WERI-Rb-1 (cell line): Measurements from ENCODE around the gene CCDC154.

ENCODE experiments used
- DNase-seq: peaks from one replicate; pipeline ENCODE4 v3.0.0-alpha.2; 2020
- H3K27ac ChIP-seq: fragments of 250-450 bp; sonication (Bioruptor Pico); 2 replicates; pipeline ENCODE4 v1.5.1; 2020; ENCODE audit warnings: mild to moderate bottlenecking, moderate library complexity
- H3K27me3 ChIP-seq: fragments of 250-450 bp; sonication (Bioruptor Pico); 2 replicates; pipeline ENCODE4 v1.5.1; 2021; ENCODE audit warnings: mild to moderate bottlenecking, low read depth, moderate library complexity; ENCODE audit not compliant: insufficient read depth, severe bottlenecking
- H3K36me3 ChIP-seq: fragments of 250-450 bp; sonication (Bioruptor Pico); 2 replicates; pipeline ENCODE4 v1.5.1; 2020; ENCODE audit warnings: mild to moderate bottlenecking, moderate library complexity
- H3K4me3 ChIP-seq: 2 replicates; pipeline ENCODE4 v1.5.1; 2011; ENCODE audit warnings: low read depth, mild to moderate bottlenecking, control low read depth, low read length
- H3K9me3 ChIP-seq: fragments of 250-450 bp; sonication (Bioruptor Pico); 2 replicates; pipeline ENCODE4 v1.5.1; 2021; ENCODE audit warnings: mild to moderate bottlenecking, moderate library complexity; ENCODE audit not compliant: severe bottlenecking
- CTCF ChIP-seq: IDR thresholded peaks from 2 replicates; pipeline ENCODE4 v1.5.1; 2011; ENCODE audit warnings: low read depth, mild to moderate bottlenecking, control low read depth, inconsistent platforms, low read length

The CCDC154 gene

DNA sequence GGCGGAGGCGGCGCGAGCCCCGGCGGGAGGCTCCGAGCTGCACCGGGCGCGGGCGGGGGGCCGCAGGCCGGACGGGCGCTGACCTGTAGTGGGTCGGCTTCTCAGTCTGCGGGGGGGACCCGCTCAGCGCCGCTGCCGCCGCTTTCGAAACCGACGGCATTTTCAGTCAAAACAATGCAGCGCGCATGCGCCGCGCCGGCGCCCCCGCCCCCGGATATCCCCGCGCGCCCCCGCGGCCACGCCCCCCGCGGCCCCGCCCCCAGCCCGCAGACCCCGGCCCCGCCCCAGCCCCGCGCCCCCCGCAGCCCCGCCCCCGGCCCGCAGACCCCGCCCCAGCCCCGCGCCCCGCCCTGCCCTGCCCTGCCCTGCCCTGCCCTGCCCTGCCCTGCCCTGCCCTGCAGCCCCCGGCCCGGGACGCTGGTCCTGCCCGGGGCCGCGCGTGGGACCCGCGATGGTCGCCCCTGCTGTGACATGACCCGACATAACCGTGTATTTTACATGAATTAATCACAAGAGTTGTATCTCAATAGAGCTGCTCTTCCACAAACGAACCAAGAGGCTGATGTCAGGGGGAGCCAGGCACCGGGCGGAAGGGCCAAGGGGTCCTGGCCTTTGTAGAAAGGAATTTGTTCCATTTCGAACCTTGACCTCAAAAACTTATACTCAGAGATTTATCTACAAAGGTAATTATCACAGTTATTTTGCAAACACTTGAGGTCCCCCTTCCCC lies 29.7 kb downstream of the CCDC154 start, which contains the start of gene UNKL:
TSS of gene UNKL (minus strand) at position 173 of the 729 bp plus-strand sequence. CDS start at position 160, 13 bp downstream.
- Histone ChIP-seq H3K27ac (peak within 1 kb of the TSS; percentile 62), H3K4me3 (peak within 1 kb of the TSS; percentile 82), H3K27me3 (no peaks in the 10 kb centered on the region), H3K9me3 (no peaks in the 10 kb centered on the region), H3K36me3 (peaks cover 15% of the 10 kb centered on the region)
- TF ChIP-seq CTCF, result no peak
- DNase-seq, result peak; percentile 74

DNA sequence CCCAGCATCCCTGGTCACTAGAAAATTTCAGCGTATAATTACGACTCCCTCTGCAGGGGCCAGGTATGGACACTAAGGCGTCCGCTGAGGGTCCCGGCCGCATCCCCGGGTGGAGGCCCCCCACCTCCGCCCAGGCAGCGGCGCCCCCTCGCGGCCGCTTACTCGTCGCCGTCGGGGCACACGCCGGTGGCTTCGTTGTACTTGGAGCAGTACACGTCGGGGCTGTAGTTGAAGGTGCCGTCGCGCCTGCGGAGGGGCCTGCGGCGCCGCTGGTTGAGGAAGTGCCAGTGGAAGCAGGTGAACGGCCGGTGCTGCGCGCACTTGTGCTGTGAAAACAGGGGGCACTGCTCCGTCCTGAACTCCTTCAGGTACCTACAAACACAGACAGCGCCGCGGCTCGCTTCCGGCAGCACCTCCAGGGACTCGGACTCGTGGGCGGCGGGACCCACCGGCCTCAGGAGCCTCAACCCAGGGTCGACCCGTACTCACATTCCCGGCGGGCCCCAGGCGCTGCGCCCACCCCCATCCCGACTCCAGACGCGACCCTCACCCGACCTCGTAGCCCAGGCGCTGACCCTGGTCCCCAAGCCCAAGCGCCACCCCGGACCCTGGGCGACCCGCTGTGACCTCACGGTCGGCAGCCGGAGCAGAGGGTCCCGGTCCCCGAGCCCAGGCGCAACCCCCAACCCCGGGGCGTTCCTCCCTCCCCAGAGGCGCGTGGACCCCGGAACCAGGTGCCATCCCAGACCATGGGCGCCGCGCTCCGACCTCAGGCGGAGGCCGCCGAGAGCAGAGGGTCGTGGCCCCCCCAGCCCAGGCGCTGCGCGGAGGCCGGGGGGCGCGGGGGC lies 30.4 kb downstream of the CCDC154 start:
- peak; percentile 68 for DNase-seq
- peak; percentile 74 for TF ChIP-seq CTCF
- no peaks in the 10 kb centered on the region for H3K9me3 ChIP-seq
- H3K4me3 ChIP-seq, result peak overlapping the region; percentile 82
- peak overlapping the region; percentile 44 for H3K27ac ChIP-seq
- peaks cover 15% of the 10 kb centered on the region for H3K36me3 ChIP-seq
- H3K27me3 ChIP-seq, result no peaks in the 10 kb centered on the region

DNA sequence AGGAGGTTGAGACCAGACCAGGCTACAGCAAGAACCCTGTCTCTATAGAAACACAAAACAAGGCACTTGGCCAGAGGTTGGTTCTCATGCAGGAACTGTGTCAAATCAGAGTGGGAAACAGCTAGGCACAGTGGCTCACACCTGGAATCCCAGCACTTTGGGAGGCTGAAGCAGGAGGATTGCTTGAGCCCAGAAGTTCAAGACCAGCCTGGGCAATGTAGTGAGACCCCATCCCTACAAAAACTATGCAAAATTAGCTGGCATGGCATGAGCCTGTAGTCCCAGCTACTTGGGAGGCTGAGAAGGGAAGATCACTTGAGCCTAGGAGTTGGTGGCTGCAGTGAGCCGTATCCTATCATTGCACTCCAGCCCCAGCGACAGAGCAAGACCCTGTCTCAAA lies 31.5 kb downstream of the CCDC154 start:
- no peak overlapping the region for H3K27ac ChIP-seq
- H3K36me3 ChIP-seq, result peaks cover 6% of the 10 kb centered on the region
- H3K27me3 ChIP-seq, result no peaks in the 10 kb centered on the region
- no peaks in the 10 kb centered on the region for H3K9me3 ChIP-seq
- no peak for TF ChIP-seq CTCF
- H3K4me3 ChIP-seq, result no peak overlapping the region
- DNase-seq, result no peak

- H3K27me3 ChIP-seq, result no peaks in the 10 kb centered on the region
- peak overlapping the region; percentile 81 for H3K4me3 ChIP-seq
- peaks cover 5% of the 10 kb centered on the region for H3K36me3 ChIP-seq
- H3K27ac ChIP-seq, result peak overlapping the region; percentile 59
- DNase-seq, result peak; percentile 94
- no peak for TF ChIP-seq CTCF
- no peaks in the 10 kb centered on the region for H3K9me3 ChIP-seq
These were observed 36.1 kb downstream of the CCDC154 start for GRCh38 chr16:1408171-1408837.

- no peaks in the 10 kb centered on the region for H3K9me3 ChIP-seq
- peaks cover 6% of the 10 kb centered on the region for H3K36me3 ChIP-seq
- peak overlapping the region; percentile 59; the same call in 1 of the 2 replicates for H3K27ac ChIP-seq
- no peak for TF ChIP-seq CTCF
- peak overlapping the region; percentile 81 for H3K4me3 ChIP-seq
- no peaks in the 10 kb centered on the region for H3K27me3 ChIP-seq
- peak; percentile 23 for DNase-seq
These were observed 36.6 kb downstream of the CCDC154 start for GRCh38 chr16:1407753-1408152.
